K562 treated with DMSO at 1 percent for 24 hours (cell line): Measurements from ENCODE around the gene GGT6. TPM values are rescaled to one million over a fixed set of nuclear protein-coding genes. Genes with fewer than 3 reads are reported as not detected.

Experiments
- total RNA-seq: library from RNA; unstranded; fragments of 300-600 nt; gene quantifications from 2 replicates; pipeline ENCODE4 v1.2.3, GENCODE V29; 2022; ENCODE audit warnings: low read depth; ENCODE audit not compliant: insufficient read depth

Gene GGT6, protein sequence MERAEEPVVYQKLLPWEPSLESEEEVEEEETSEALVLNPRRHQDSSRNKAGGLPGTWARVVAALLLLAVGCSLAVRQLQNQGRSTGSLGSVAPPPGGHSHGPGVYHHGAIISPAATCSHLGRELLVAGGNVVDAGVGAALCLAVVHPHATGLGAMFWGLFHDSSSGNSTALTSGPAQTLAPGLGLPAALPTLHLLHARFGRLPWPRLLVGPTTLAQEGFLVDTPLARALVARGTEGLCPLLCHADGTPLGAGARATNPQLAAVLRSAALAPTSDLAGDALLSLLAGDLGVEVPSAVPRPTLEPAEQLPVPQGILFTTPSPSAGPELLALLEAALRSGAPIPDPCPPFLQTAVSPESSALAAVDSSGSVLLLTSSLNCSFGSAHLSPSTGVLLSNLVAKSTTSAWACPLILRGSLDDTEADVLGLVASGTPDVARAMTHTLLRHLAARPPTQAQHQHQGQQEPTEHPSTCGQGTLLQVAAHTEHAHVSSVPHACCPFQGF
- not detected in 2 replicates for total RNA-seq

DNA sequence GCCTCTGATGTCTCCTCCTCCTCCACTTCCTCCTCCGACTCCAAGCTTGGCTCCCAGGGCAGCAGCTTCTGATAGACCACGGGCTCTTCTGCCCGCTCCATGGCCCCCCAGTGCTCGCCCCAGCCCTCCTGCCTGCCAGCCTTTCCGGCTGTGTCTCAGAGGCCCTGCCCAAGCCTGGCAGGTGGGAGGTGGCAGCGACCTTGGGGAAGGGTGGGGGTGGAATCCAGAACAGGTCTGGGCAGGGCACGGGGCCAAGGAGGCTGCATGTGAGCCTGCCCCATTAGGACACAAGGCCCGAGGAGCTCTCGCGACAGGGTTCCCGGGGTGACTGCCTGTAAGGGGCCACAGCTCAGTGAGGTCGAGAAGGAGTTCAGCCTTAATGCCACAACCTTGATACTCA, at the start of gene GGT6:
Gene GGT6, minus strand, starts transcription at position 157 of the 400 bp plus-strand sequence. Its CDS starts 56 bp downstream, at position 101.

DNA sequence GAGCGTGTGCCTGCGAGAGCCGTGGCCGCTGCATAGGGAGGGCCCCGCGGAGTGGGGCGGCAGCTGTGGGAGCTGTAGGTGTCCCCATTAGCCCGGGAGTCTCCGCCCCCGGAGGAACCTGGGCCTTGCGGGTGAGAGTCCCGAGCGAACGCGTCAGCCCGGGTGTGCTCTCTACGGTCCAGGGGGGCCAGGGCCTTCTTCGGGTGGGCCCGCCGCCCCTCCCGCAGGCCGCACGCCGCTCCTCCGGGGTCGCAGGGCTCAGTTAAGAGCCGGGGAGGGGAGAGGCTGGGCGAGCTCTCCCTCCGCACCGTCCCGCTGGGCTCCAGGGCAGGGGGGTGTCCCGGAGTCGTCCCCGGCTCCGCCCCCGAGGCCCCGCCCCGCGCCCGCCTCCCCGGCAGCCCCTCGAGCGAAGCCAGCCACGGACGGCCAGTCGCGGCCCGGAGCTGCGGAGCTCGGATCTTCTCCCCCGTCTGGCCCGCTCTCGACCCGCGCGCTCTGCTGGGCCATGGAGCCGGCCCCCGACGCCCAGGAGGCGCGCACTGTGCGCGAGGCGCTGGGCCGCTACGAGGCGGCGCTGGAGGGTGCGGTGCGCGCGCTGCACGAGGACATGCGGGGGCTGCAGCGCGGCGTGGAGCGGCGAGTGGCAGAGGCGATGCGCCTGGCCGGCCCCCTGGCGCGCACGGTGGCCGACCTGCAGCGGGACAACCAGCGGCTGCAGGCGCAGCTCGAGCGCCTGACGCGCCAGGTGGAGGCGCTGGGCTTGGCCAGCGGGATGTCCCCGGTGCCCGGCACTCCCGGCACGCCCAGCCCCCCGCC, 23.9 kb upstream of the GGT6 start, which contains the start of gene SMTNL2:
Gene SMTNL2, plus strand, starts transcription at position 429 of the 816 bp plus-strand sequence. Its CDS starts 77 bp downstream, at position 506.

GRCh38 chr17:4554997-4555799, 5.2 kb downstream of the GGT6 start, which contains the start of gene MYBBP1A:
Gene MYBBP1A, minus strand, starts transcription at chr17:4555384. Its CDS starts 60 bp downstream, at chr17:4555324.

Other genes starting within 250 kb of the GGT6 start
- gene UBE2G1, start 193.9 kb downstream of the GGT6 start, total RNA-seq = 45.8 and 48.5 TPM in 2 replicates
- gene SPNS3, start 126.6 kb downstream of the GGT6 start, total RNA-seq = not detected in 2 replicates
- 0.44 TPM in 1 of 2 replicates, not detected in the other for gene SPNS2, start 61.7 kb downstream of the GGT6 start, total RNA-seq
- gene MYBBP1A, start 5.2 kb downstream of the GGT6 start, total RNA-seq = 17.8 and 18.5 TPM in 2 replicates
- gene SMTNL2, start 24.0 kb upstream of the GGT6 start, total RNA-seq = not detected in 2 replicates
- gene ALOX15, start 81.1 kb upstream of the GGT6 start, total RNA-seq = not detected in 2 replicates
- gene PELP1, start 143.6 kb upstream of the GGT6 start, total RNA-seq = 52.3 and 54.2 TPM in 2 replicates
- gene ARRB2, start 150.1 kb upstream of the GGT6 start, total RNA-seq = 26.7 and 34.6 TPM in 2 replicates
- gene MED11, start 170.9 kb upstream of the GGT6 start, total RNA-seq = 10.4 and 13.5 TPM in 2 replicates
- gene ZMYND15, start 179.3 kb upstream of the GGT6 start, total RNA-seq = not detected in 2 replicates
- 1.6 and 2.9 TPM in 2 replicates for gene CXCL16, start 179.4 kb upstream of the GGT6 start, total RNA-seq
- gene TM4SF5, start 211.3 kb upstream of the GGT6 start, total RNA-seq = not detected in 2 replicates
- gene VMO1, start 225.8 kb upstream of the GGT6 start, total RNA-seq = 1.9 TPM in 1 of 2 replicates, not detected in the other
- gene GLTPD2, start 228.4 kb upstream of the GGT6 start, total RNA-seq = 1.3 TPM in 1 of 2 replicates, not detected in the other
- 162 and 175 TPM in 2 replicates for gene PSMB6, start 235.6 kb upstream of the GGT6 start, total RNA-seq
- 8.9 and 9.0 TPM in 2 replicates for gene PLD2, start 246.6 kb upstream of the GGT6 start, total RNA-seq